Neutrophil (primary cell): ENCODE measurements around the gene RNF126.

Source experiments
- H3K27ac ChIP-seq: fragments of 200-600 bp; sonication (generic); 2 replicates; pipeline ENCODE4 v1.5.1; 2016; ENCODE audit warnings: mild to moderate bottlenecking, moderate library complexity
- H3K27me3 ChIP-seq: fragments of 200-600 bp; sonication (generic); 2 replicates; pipeline ENCODE4 v1.6.0; 2016; ENCODE audit warnings: mild to moderate bottlenecking
- H3K36me3 ChIP-seq: fragments of 200-600 bp; sonication (generic); 2 replicates; pipeline ENCODE4 v1.5.1; 2017
- H3K4me1 ChIP-seq, 2 experiments: fragments of 200-600 bp in 1 of 2; sonication (generic) in 1 of 2; 1 replicate in 1 of 2; 2 replicates in 1 of 2; pipeline versions ENCODE4 v1.5.1 to v1.6.1; 2013 to 2016; ENCODE audit warnings: low read depth in 1 of 2, low read length in 1 of 2, mild to moderate bottlenecking in 1 of 2, moderate library complexity in 1 of 2; ENCODE audit not compliant: control insufficient read depth in 1 of 2, insufficient read depth in 1 of 2
- H3K4me3 ChIP-seq, 2 experiments: fragments of 200-600 bp in 1 of 2; sonication (generic) in 1 of 2; 1 replicate in 1 of 2; 2 replicates in 1 of 2; pipeline ENCODE4 v1.5.1; 2013 to 2016; ENCODE audit warnings: low read depth in 1 of 2, low read length in 1 of 2, mild to moderate bottlenecking in 1 of 2, moderate library complexity in 1 of 2
- H3K9me3 ChIP-seq: fragments of 200-600 bp; sonication (generic); 2 replicates; pipeline ENCODE4 v1.5.1; 2016
- CTCF ChIP-seq: fragments of 200-600 bp; sonication (generic); IDR thresholded peaks from 2 replicates; pipeline ENCODE4 v1.5.1; 2016; ENCODE audit warnings: antibody characterized with exemption

RNF126 gene

GRCh38 chr19:618247-618619 is 44.8 kb downstream of the RNF126 start:
- no peak overlapping the region for H3K27ac ChIP-seq
- no peak overlapping the region for H3K4me3 ChIP-seq
- H3K9me3 ChIP-seq: no peaks in the 10 kb centered on the region
- no peaks in the 10 kb centered on the region for H3K4me1 ChIP-seq
- TF ChIP-seq CTCF: no peak
- peaks cover 39% of the 10 kb centered on the region for H3K27me3 ChIP-seq
- peaks cover 64% of the 10 kb centered on the region for H3K36me3 ChIP-seq

- Histone ChIP-seq H3K9me3 (no peaks in the 10 kb centered on the region), H3K27ac (no peak overlapping the region), H3K4me1 (no peaks in the 10 kb centered on the region), H3K36me3 (peaks cover 59% of the 10 kb centered on the region), H3K27me3 (peaks cover 45% of the 10 kb centered on the region), H3K4me3 (no peak overlapping the region)
- no peak for TF ChIP-seq CTCF
Measured at GRCh38 chr19:617551-618246, 45.3 kb downstream of the RNF126 start.

- H3K9me3 ChIP-seq: no peaks in the 10 kb centered on the region
- no peak for TF ChIP-seq CTCF
- peaks cover 52% of the 10 kb centered on the region for H3K27me3 ChIP-seq
- no peak overlapping the region for H3K27ac ChIP-seq
- no peak overlapping the region for H3K4me3 ChIP-seq
- no peaks in the 10 kb centered on the region for H3K4me1 ChIP-seq
- peaks cover 51% of the 10 kb centered on the region for H3K36me3 ChIP-seq
Measured at GRCh38 chr19:616747-617526, 46.1 kb downstream of the RNF126 start.

GRCh38 chr19:616062-616700 is 46.8 kb downstream of the RNF126 start:
- Histone ChIP-seq H3K36me3 (peaks cover 45% of the 10 kb centered on the region), H3K27me3 (peaks cover 60% of the 10 kb centered on the region), H3K27ac (no peak overlapping the region), H3K4me1 (no peaks in the 10 kb centered on the region), H3K4me3 (no peak overlapping the region), H3K9me3 (no peaks in the 10 kb centered on the region)
- no peak for TF ChIP-seq CTCF

- no peak for TF ChIP-seq CTCF
- H3K9me3 ChIP-seq: no peaks in the 10 kb centered on the region
- no peak overlapping the region for H3K4me3 ChIP-seq
- H3K27me3 ChIP-seq: peaks cover 65% of the 10 kb centered on the region
- peaks cover 39% of the 10 kb centered on the region for H3K36me3 ChIP-seq
- H3K4me1 ChIP-seq: peaks cover 0 to 1% of the 10 kb centered on the region in 2 experiments
- no peak overlapping the region for H3K27ac ChIP-seq
Measured at GRCh38 chr19:615619-616018, 47.4 kb downstream of the RNF126 start.
